SU-DHL-6 (cell line): ENCODE measurements around the gene COX4I1.

Experiments
- CTCF ChIP-seq: fragments of 200-600 bp; sonication (generic); IDR thresholded peaks from one replicate; pipeline ENCODE4 v1.5.1; 2017; ENCODE audit warnings: antibody characterized with exemption, mild to moderate bottlenecking, low read length, moderate library complexity; ENCODE audit not compliant: insufficient read depth, poor library complexity, severe bottlenecking
- EZH2phosphoT487 ChIP-seq: fragments of 200-600 bp; sonication (generic), shearing (Covaris generic); conservative IDR thresholded peaks from 2 replicates; pipeline ENCODE4 v1.6.1; 2018; ENCODE audit warnings: mild to moderate bottlenecking, antibody characterized with exemption, low read length, moderate library complexity, mixed read lengths

- no peak for TF ChIP-seq CTCF
- no peak for TF ChIP-seq EZH2phosphoT487
Measured at GRCh38 chr16:85796152-85796551, 3.3 kb upstream of the COX4I1 start.
